Stimulated activated CD4-positive, alpha-beta T cell treated with anti-CD3 and anti-CD28 coated beads, Interleukin-15, amount 100 ng/mL, for 1 hour (primary cell): ENCODE data around the gene GRIK1.

Experiments
- DNase-seq, 2 donors: peaks; one replicate each; pipeline ENCODE4 v3.0.0-alpha.2; 2020; ENCODE audit warnings: low read depth in 1 of 2, low spot score in 1 of 2

Gene GRIK1

GRCh38 chr21:29787361-29787909 lies 152.4 kb downstream of the GRIK1 start:
- no peak for DNase-seq

- no peak for DNase-seq
These were observed 153.1 kb downstream of the GRIK1 start for GRCh38 chr21:29786496-29787360.

GRCh38 chr21:29777160-29777559 lies 162.6 kb downstream of the GRIK1 start:
- no peak for DNase-seq

- DNase-seq = no peak
These were observed 164.3 kb downstream of the GRIK1 start for GRCh38 chr21:29775462-29775861.

GRCh38 chr21:29771491-29772066 lies 168.2 kb downstream of the GRIK1 start:
- no peak for DNase-seq

GRCh38 chr21:29763674-29764073 lies 176.1 kb downstream of the GRIK1 start:
- DNase-seq = no peak

- DNase-seq = no peak
These were observed 177.2 kb downstream of the GRIK1 start for GRCh38 chr21:29762570-29763082.

GRCh38 chr21:29753216-29753615 lies 186.6 kb downstream of the GRIK1 start:
- no peak for DNase-seq

GRCh38 chr21:29751473-29752185 lies 188.2 kb downstream of the GRIK1 start:
- no peak for DNase-seq

GRCh38 chr21:29749957-29750356 lies 189.8 kb downstream of the GRIK1 start:
- no peak for DNase-seq

GRCh38 chr21:29749223-29749622 lies 190.6 kb downstream of the GRIK1 start:
- no peak for DNase-seq

- DNase-seq = no peak
These were observed 191.2 kb downstream of the GRIK1 start for GRCh38 chr21:29748391-29749167.

- DNase-seq = no peak
These were observed 198.0 kb downstream of the GRIK1 start for GRCh38 chr21:29741761-29742160.

GRCh38 chr21:29739176-29739575 lies 200.6 kb downstream of the GRIK1 start:
- DNase-seq = no peak

- DNase-seq = no peak
These were observed 201.1 kb downstream of the GRIK1 start for GRCh38 chr21:29738730-29739129.

- no peak for DNase-seq
These were observed 202.6 kb downstream of the GRIK1 start for GRCh38 chr21:29737186-29737585.

- no peak for DNase-seq
These were observed 209.5 kb downstream of the GRIK1 start for GRCh38 chr21:29730281-29730680.

GRCh38 chr21:29726044-29726443 lies 213.8 kb downstream of the GRIK1 start:
- no peak for DNase-seq

- no peak for DNase-seq
These were observed 214.6 kb downstream of the GRIK1 start for GRCh38 chr21:29725025-29725736.

- no peak for DNase-seq
These were observed 217.8 kb downstream of the GRIK1 start for GRCh38 chr21:29721964-29722363.
